ENCODE results near the gene MCEMP1.

DNA sequence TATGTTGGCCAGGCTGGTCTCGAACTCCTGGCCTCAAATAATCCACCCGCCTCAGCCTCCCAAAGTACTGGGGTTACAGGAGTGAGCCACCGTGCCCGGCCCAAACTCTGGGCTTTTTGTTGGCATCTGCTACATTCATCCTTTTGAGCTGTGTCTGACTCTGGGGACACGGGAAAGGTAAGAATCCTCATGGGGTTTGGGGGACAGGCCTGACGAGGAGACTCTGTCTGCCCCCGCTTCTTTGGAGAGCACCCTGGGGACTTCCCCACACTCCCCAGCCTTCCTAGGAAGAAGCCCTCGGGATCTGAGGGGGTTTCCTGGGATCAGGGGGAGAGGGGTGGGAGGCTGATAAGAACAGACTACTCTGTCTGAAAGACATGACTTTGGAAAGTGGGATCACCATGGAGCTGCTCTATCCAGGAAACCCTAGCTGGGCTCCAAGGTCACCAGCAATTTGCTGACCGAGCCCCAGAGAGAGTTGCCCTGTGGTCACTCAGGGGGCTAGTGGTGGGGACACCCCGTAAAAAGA is 33.1 kb downstream of the MCEMP1 start:
- TF ChIP-seq CTCF (IDR thresholded peaks at IDR 0.05) (no peak), POLR2A (IDR thresholded peaks at IDR 0.05) (no peak)
